CD4-positive, CD25-positive, alpha-beta regulatory T cell (primary cell): ENCODE data around the gene ADM. TPM values are rescaled to one million over a fixed set of nuclear protein-coding genes. Genes with fewer than 3 reads are reported as not detected.

ENCODE experiments used
- ATAC-seq, 2 donors: fragments of 150-1000 bp; cut with Tn5 transposase; one replicate each; pipeline ENCODE4 v1.10.0; 2021; ENCODE audit warnings: low read depth in 2 of 2, moderate number of reproducible peaks in 2 of 2, moderate library complexity in 1 of 2
- DNase-seq, 3 donors: peaks; one replicate each; pipeline versions ENCODE4 v3.0.0 to v3.0.0-alpha.2; 2012 to 2022; ENCODE audit warnings: mixed read lengths in 1 of 3
- H3K27ac ChIP-seq: one replicate; pipeline ENCODE4 v1.7.0; 2013; ENCODE audit warnings: mild to moderate bottlenecking, low read length; ENCODE audit not compliant: insufficient read depth, poor library complexity, severe bottlenecking
- H3K27me3 ChIP-seq: one replicate; pipeline ENCODE4 v1.7.0; 2013; ENCODE audit warnings: low read length; ENCODE audit not compliant: control insufficient read depth, insufficient read depth
- H3K36me3 ChIP-seq: one replicate; pipeline ENCODE4 v1.7.0; 2013; ENCODE audit warnings: mild to moderate bottlenecking, low read length, moderate library complexity; ENCODE audit not compliant: control insufficient read depth, insufficient read depth
- H3K4me1 ChIP-seq: 2 replicates; pipeline ENCODE4 v1.7.0; 2013; ENCODE audit warnings: mild to moderate bottlenecking, low read length; ENCODE audit not compliant: insufficient read depth, control insufficient read depth, poor library complexity, severe bottlenecking
- H3K4me3 ChIP-seq: one replicate; pipeline ENCODE4 v1.7.0; 2013; ENCODE audit warnings: low read depth, mild to moderate bottlenecking, low read length, moderate library complexity
- H3K9me3 ChIP-seq, 2 experiments: 1 replicate in 1 of 2; 2 replicates in 1 of 2; pipeline ENCODE4 v1.7.0; 2013; ENCODE audit warnings: low read length in 2 of 2, mild to moderate bottlenecking in 1 of 2, moderate library complexity in 1 of 2; ENCODE audit not compliant: control insufficient read depth in 2 of 2
- H3K27ac Mint-ChIP-seq, 3 donors: one replicate each; pipeline ENCODE4 v1.8.0; 2020 to 2022; ENCODE audit warnings: mild to moderate bottlenecking in 3 of 3, mixed read lengths in 3 of 3, moderate library complexity in 2 of 3
- H3K27me3 Mint-ChIP-seq: one replicate; pipeline ENCODE4 v1.8.0; 2022; ENCODE audit warnings: mild to moderate bottlenecking, mixed read lengths
- H3K36me3 Mint-ChIP-seq: one replicate; pipeline ENCODE4 v1.8.0; 2020; ENCODE audit warnings: mixed read lengths
- H3K4me1 Mint-ChIP-seq, 4 donors: one replicate each; pipeline ENCODE4 v1.8.0; 2020 to 2022; ENCODE audit warnings: mixed read lengths in 4 of 4, mild to moderate bottlenecking in 1 of 4
- H3K4me3 Mint-ChIP-seq, 4 donors: one replicate each; pipeline ENCODE4 v1.8.0; 2020 to 2022; ENCODE audit warnings: mild to moderate bottlenecking in 4 of 4, mixed read lengths in 4 of 4, moderate library complexity in 3 of 4
- H3K9me3 Mint-ChIP-seq, 7 donors: one replicate each; pipeline ENCODE4 v1.8.0; 2020 to 2022; ENCODE audit warnings: mixed read lengths in 7 of 7, mild to moderate bottlenecking in 3 of 7, moderate library complexity in 2 of 7
- polyA plus RNA-seq, 4 donors: library from polyadenylated mRNA; unstranded; fragments of 300-500 nt; fragmentation: Illumina TruSeq; gene quantifications; one replicate each; pipeline ENCODE4 v1.2.3, GENCODE V29; 2021
- total RNA-seq: library from RNA; stranded (reverse); gene quantifications from one replicate; pipeline ENCODE4 v1.2.3, GENCODE V29; 2022

Gene ADM
- total and polyA plus RNA-seq, 5 donors from 2014 or later = 0.39 TPM; not detected in 4

DNA sequence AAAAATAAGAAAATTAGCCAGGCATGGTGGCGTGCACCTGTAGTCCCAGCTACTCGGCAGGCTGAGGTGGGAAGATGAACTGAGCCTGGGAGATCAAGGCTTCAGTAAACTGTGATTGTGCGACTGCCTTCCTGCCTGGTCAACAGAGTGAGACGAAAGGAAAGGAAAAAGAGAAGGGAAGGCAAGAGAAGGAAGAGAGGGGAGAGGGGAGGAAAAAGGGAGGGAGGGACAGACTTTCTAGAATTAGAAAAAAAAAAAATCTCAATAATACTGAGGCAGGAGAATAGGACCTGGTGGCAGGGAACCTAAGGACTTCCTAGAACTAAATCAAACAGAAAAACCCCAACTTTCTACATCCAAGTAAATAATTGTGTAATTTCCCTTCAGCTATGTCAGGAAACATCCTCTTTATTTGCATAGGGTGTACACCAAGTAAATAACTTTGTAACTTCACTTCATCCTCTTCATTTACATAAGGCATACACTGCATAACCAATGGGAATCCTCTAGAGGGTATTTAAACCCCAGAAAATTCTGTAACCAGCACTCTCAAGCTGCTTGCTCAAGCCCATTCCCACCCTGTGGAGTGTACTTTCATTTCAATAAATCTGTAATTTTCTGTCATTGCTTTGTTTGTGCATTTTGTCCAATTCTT, 19.6 kb upstream of the ADM start:
- Histone ChIP-seq H3K27me3 (peaks cover 14% of the 10 kb centered on the region), H3K36me3 (no peaks in the 10 kb centered on the region), H3K27ac (no peak overlapping the region), H3K4me3 (no peak overlapping the region), H3K9me3 (no peaks in the 10 kb centered on the region), H3K4me1 (no peaks in the 10 kb centered on the region)
- H3K36me3 Mint-ChIP-seq = no peaks in the 10 kb centered on the region
- DNase-seq (no peak), ATAC-seq (no peak)
- peaks cover 0 to 5% (median 1%) of the 10 kb centered on the region in 4 donors for H3K4me1 Mint-ChIP-seq
- no peak overlapping the region for H3K27ac Mint-ChIP-seq
- no peak overlapping the region for H3K4me3 Mint-ChIP-seq
- H3K9me3 Mint-ChIP-seq = peaks cover 0 to 2% (median 0%) of the 10 kb centered on the region in 7 donors
- peaks cover 19% of the 10 kb centered on the region for H3K27me3 Mint-ChIP-seq

DNA sequence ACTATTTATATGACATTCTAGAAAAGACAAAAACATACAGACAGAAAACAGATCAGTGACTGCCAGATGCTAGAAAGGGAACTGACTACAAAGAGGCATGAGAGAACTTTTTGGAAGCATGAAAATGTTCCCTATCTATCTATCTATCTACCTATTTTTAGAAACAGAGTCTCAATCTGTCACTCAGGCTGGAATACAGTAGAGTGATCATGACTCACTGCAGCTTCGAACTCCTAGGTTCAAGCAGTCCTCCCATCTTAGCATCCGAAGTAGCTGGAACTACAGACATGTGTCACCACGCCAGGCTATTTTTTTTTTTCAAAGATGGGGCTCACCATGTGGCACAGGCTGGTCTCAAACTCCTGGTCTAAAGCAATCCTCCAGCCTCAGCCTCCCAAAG, 17.7 kb upstream of the ADM start:
- Histone ChIP-seq H3K4me3 (no peak overlapping the region), H3K4me1 (no peaks in the 10 kb centered on the region), H3K36me3 (no peaks in the 10 kb centered on the region), H3K27ac (no peak overlapping the region), H3K27me3 (peaks cover 23% of the 10 kb centered on the region), H3K9me3 (no peaks in the 10 kb centered on the region)
- no peaks in the 10 kb centered on the region for H3K36me3 Mint-ChIP-seq
- H3K4me1 Mint-ChIP-seq = peaks cover 0 to 11% (median 5%) of the 10 kb centered on the region in 4 donors
- ATAC-seq (no peak), DNase-seq (no peak)
- no peak overlapping the region for H3K4me3 Mint-ChIP-seq
- H3K27ac Mint-ChIP-seq = no peak overlapping the region
- H3K9me3 Mint-ChIP-seq = peaks cover 0 to 2% (median 0%) of the 10 kb centered on the region in 7 donors
- H3K27me3 Mint-ChIP-seq = peaks cover 23% of the 10 kb centered on the region

DNA sequence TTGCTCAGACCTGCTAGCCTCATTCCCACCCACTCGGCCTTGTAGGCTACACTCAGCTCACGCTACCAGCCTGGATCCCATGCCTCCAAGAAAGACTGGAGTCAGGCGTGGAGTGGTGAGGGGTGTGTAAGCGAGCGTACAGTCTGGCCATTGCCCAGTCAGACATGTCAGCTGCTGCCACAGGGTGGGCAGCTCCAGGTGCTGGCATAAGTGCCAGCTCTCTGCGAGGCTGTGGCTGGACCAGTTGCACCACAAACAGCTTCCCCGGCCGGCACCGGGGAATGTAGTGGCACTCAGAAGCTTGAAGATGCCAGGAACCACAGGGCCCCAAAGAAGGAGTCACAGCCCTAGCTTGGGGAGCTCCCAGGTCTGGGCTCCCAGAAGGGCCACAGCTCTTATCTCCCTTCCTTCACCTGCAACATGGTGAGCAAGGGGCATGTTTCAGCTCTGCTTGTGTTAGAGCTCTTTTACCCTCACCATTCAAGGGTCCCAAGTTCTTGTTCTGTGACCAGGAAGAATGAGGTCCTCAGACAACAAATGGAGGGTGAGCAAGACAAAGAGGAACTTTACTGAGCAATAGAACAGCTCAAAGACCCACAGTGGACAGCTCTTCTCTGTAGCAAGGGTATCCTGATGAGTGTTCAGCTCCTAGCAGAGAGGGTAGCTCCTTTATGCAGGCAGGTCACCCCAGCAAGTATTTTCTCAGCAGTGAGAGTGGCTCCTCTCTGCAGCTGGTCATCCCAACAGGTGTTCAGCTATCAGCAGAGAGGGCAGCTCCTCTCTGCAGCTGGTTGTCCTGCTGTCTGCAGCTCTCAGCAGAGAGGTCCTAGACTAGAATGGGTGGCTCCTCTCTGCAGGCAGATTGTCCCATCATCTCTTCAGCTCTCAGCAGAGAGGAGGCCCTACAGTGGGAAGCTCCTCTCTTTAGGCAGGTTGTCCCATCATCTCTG, 16.8 kb upstream of the ADM start:
- no peaks in the 10 kb centered on the region for H3K36me3 ChIP-seq
- Mint-ChIP-seq H3K9me3 (peaks cover 0 to 2% (median 0%) of the 10 kb centered on the region in 7 donors), H3K4me1 (peaks cover 0 to 17% (median 8%) of the 10 kb centered on the region in 4 donors), H3K36me3 (no peaks in the 10 kb centered on the region), H3K27me3 (peaks cover 28% of the 10 kb centered on the region), H3K27ac (no peak overlapping the region), H3K4me3 (no peak overlapping the region)
- no peak for ATAC-seq
- H3K9me3 ChIP-seq = no peaks in the 10 kb centered on the region
- no peaks in the 10 kb centered on the region for H3K4me1 ChIP-seq
- no peak overlapping the region for H3K27ac ChIP-seq
- H3K4me3 ChIP-seq = no peak overlapping the region
- peaks cover 19% of the 10 kb centered on the region for H3K27me3 ChIP-seq
- DNase-seq = no peak

DNA sequence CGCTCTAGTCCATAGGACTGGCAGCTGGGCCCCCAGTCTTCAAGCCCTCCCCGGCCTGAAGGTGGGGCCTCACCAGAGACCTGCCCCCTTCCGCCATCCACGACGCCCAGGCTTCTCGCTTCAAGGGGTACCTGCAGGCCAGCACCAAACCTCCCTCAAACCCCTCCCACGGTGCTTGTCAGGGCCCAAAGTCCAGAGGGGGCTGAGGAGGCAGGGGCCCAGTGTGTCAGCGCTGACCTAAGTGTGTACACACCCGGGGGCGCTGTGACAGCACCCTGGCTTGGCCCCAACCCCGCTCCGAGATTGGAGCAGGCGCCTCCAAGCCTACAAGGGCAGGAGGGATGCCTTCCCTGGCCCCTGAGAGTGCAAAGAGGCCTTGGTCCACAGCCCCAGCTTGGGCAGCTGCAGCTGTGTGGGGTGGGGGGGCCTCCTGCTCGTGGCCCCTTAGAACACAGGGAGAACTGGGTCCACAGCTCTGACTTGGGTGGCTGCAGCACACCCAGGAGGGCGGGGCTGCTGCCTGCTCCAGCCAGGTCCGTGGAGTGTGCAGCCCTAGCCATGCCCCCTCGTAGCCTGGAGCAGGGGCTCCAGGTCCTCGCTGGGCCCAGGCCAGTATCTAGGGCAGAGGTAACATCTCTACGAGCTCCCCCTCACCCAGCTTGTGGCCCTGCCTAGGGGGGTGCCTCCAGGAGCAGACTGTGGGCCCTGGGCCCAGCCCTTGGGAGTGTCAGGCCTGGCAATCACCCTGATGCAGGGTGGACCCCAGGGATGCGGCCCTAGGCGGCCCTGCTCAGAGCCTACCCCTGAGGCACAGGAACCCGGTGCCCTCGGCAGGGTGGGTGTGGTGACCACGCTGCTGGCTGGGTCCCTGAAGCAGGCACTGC, 15.8 kb upstream of the ADM start:
- H3K4me1 ChIP-seq = peaks cover 9% of the 10 kb centered on the region
- H3K9me3 Mint-ChIP-seq = peaks cover 0 to 2% (median 0%) of the 10 kb centered on the region in 7 donors
- H3K36me3 ChIP-seq = no peaks in the 10 kb centered on the region
- peaks cover 31% of the 10 kb centered on the region for H3K27me3 Mint-ChIP-seq
- no peaks in the 10 kb centered on the region for H3K36me3 Mint-ChIP-seq
- H3K4me3 Mint-ChIP-seq = no peak overlapping the region
- DNase-seq (no peak), ATAC-seq (no peak)
- H3K4me1 Mint-ChIP-seq = peaks cover 0 to 18% (median 9%) of the 10 kb centered on the region in 4 donors
- H3K4me3 ChIP-seq = no peak overlapping the region
- no peak overlapping the region for H3K27ac Mint-ChIP-seq
- H3K27ac ChIP-seq = no peak overlapping the region
- peaks cover 22% of the 10 kb centered on the region for H3K27me3 ChIP-seq
- no peaks in the 10 kb centered on the region for H3K9me3 ChIP-seq

DNA sequence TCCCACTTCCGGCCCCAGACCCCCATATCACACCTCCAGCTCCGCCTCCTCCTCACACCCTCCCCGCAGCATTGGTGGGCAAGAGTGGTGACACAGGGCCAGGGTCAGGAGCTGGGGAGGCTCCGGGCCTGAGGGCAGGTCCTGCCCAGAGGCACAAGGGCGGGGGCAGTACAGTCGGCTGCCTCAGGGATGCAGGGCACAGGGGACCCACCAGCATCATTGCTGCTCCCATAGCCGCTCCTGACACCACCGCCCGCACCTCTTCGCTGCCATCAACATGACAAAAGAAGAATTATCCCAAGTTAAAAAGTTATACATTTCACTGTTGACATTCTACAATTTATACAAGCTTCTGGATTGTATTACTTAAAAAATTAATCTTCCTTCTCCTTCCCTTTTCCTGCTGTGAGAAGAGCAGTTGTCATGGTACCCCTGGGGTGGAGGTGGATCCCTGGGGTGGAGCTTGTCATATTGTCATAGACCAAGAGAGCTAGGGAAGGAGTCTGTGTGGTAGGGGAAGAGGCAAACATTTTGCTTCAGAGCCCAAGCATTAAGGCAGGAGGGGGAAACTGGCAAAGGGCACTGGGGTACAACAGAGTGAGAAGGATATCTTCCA, 15.0 kb upstream of the ADM start:
- no peak for DNase-seq
- H3K9me3 ChIP-seq = no peaks in the 10 kb centered on the region
- Mint-ChIP-seq H3K4me1 (peaks cover 1 to 23% (median 11%) of the 10 kb centered on the region in 4 donors), H3K27ac (no peak overlapping the region), H3K36me3 (no peaks in the 10 kb centered on the region), H3K27me3 (peaks cover 33% of the 10 kb centered on the region), H3K4me3 (no peak overlapping the region), H3K9me3 (peaks cover 0 to 4% (median 0%) of the 10 kb centered on the region in 7 donors)
- no peak for ATAC-seq
- peaks cover 16% of the 10 kb centered on the region for H3K4me1 ChIP-seq
- no peak overlapping the region for H3K27ac ChIP-seq
- H3K27me3 ChIP-seq = peaks cover 19% of the 10 kb centered on the region
- H3K36me3 ChIP-seq = no peaks in the 10 kb centered on the region
- H3K4me3 ChIP-seq = no peak overlapping the region

DNA sequence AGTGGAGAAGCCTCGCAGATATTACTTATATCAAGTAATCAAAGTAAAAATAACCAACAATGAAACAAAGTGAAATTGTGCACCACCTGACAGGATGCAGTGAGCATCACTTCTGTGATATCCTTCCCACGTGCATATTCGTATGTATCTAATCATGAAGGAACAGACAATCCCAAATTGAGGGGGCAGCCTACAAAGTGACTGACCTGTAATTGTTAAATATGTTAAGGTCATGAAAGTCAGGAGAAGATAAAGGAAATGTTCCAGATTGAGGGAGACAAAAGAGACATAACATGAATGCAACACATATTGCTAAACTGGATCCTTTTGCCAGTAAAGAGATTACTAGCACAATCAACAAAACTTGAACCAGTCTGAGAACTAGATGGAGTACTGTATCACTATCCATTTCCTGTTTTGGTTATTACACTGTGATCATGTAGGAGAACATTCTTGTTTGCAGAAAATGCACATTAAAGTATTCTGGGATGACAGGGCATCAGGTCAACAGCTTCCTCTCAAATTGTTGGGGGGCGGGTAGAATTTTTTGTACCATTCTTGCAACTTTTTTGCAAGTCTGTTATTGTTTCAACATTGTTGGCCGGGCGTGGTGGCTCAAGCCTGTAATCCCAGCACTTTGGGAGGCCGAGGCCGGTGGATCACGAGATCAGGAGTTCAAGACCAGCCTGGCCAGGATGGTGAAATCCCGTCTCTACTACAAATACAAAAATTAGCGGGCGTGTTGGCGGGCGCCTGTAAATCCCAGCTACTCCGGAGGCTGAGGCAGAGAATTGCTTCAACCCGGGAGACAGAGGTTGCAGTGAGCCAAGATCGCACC, 12.9 kb upstream of the ADM start:
- Mint-ChIP-seq H3K27ac (no peak overlapping the region), H3K4me3 (peak overlapping the region; percentile 5 to 64 (median 54)), H3K36me3 (no peaks in the 10 kb centered on the region), H3K27me3 (peaks cover 44% of the 10 kb centered on the region), H3K4me1 (peaks cover 12 to 26% (median 17%) of the 10 kb centered on the region in 4 donors), H3K9me3 (peaks cover 0 to 8% (median 0%) of the 10 kb centered on the region in 7 donors)
- Histone ChIP-seq H3K27ac (no peak overlapping the region), H3K36me3 (no peaks in the 10 kb centered on the region), H3K9me3 (no peaks in the 10 kb centered on the region), H3K27me3 (peaks cover 39% of the 10 kb centered on the region), H3K4me1 (peaks cover 17% of the 10 kb centered on the region), H3K4me3 (no peak overlapping the region)
- no peak for ATAC-seq
- DNase-seq = no peak
